Hematopoietic multipotent progenitor cell treated with erythropoietin and hydrocortisone succinate and interleukin-3 and kit ligand, for 15 days (in vitro differentiated cells): ENCODE data around the gene RXRA.

Experiments used
- DNase-seq: peaks from one replicate; pipeline ENCODE4 v3.0.0-alpha.2; 2015; ENCODE audit warnings: low spot score

Gene RXRA

DNA sequence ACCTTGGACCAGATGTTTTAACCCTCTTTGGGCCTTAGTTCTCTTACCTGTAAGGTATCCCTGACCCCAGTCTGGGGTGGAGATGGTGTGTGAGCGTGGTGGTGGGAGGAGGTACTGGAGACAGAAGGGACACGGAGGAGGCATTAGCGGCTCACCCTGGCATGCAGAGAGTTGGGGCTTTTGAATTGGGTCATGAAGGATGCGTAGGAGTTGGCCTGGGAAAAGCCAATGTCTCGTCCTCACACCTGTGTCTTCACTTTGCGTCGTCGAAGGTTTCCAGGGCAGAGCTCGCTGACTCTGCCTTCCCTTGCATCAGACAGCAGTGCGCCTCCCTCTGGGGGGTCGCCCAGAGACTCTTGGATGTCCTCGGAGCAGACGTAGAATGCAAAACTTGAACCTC lies 11.2 kb downstream of the RXRA start:
- no peak for DNase-seq

DNA sequence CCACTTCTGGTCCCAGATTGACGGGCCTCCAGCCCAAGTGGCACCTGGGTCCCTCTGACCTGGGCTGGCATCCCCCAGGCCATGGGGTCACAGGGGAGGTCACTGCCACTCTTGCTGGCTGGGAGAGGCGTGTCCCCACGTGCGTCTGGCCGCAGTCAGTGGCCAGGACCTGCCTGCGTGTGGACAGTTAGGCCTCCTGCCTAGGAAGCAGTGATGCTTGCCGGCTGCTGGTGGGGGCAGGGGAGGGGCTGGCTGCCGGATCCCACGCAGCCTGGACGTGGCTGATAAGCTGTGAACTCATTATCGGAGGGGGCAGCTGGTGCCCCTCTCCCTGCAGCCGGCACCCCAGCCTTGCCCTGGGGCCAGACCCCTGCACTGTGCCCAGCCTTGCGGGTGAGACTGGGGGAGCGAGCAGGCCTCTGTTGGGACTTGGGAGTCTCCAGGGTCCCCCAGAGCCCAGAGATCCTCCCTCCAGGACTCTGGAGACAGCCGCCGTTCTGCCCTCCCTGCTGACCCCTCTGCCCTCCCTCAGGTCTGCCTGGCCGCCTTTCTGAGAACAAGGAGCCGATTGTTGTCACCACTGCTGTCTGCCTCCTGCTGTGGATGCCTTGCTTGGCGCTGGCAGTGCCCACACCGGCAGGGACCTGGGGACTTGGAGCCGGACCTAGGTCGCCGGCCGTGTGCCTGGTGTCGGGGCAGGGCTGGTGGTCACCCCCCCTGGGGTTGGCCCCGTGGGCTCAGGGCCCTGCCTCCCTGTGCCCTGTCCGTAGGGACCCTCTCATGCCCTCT lies 12.3 kb downstream of the RXRA start:
- peak; percentile 93 for DNase-seq

DNA sequence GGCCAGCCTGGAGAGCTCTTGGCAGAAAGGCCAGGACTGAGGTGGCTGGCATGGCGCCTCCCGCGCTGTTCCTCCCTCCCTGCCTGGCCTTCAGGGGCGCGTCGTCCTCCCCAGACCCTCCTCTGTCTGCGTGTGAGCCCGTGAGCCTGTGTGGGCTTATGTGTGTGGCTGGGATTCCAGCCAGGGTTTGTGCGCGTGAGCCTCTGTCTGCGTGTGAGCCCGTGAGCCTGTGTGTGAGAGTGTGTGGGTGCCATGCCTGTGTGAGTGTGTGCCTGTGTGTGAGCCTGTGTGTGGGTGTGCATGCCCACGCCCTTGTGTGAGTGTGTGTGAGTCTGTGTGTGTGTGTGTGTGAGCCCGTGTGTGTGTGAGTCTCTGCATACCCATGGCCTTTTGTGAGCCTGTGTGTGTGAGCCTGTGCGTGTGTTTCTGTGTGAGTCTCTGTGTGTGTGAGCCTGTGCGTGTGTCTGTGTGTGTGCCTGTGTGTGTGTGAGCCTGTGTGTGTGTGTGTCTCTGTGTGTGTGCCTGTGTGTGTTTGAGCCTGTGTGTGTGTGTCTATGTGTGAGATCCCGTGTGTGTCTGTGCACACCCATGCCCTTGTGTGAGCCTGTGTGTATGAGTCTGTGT lies 13.0 kb downstream of the RXRA start:
- DNase-seq, result peak; percentile 63

DNA sequence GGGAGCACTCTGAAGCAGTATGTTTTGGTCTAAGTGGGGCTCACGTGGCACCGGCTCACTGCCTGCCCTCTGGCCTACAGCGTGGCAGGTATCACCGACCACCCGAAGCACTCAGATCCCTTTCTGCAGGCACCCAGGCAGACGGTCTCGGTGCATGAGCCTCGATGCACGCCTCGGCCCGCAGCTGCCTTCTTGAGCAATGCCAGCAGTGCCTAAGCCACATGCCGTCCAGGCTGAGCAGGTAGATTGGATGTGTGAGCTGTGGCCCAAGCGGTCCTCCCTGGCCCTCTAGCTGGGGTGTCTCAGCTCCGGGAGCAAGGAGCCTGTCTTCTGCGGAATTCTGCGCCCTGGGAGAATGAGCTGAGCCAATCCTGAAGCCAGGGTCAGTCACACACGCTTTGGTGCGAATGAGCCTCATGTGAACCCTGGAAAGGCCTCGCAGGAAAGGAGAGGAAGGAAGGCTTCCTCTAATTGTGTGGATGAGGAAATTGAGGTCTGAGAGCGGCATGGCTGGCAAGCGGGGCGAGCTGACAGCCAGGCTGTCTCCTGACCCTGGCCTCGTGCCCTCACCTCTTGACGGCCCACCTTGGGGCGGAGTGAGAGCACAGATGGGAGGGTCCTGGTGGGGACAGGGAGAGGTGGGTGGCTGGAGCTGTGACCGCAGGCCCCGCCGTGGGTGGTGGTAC lies 14.4 kb downstream of the RXRA start:
- DNase-seq, result no peak

DNA sequence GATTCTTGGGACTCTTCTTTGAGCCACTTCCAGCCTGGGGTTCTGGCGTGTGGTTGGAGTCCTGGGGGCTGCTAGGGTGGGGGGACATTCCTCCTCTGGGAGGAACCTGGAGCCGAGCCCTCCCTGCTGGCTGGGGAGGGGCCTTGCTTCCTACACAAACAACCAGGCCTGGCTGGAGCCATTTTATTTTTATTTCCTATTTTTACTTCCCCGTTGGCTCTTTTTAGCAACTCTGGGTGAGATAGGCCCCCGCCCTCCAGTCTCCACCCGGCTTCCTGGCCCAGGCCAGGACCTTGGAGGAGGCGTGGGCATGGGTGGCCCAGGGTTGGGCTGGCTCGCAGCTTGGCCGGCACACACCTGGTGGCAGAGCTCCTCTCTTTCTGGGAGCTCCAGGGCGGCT lies 15.1 kb downstream of the RXRA start:
- peak; percentile 58 for DNase-seq

DNA sequence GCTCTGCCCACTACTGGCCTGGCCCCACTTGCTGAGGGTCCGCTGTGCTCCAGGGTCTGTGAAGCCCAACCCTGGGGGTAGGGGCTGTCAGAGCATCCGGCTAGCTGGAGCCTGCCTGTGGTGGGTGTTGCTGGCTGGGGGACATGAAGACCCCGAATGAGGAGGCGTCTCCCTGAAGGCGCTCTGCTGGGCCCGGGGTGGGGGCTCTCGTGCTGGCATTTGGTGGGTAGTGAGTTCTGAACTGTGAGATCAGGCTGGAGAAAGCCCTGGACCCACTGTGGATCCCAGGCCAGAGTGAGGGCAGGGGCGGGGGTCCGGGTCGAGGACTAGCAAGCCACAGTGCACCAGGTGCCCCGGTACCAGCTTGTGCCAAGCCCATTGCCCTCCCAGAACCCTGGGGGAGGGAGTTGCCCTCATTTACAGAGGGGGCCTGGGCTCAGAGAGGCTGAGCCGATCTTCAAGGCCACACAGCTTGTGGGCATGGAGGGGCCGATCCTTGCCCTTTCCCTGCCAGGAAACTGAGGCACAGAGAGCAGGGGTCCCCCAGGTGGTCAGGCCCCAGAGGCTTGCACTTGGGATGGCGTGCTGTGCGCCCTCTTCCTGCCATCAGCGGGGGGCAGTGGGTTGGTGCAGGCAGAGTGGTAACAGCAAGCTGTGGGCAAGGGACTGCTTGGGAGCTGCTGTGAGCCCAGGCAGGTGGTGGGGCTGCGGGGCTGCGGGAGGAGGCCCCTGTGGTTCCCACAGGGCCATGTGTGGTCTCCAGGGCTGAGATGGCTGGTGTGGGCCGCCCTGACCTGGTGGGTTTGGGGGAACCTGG lies 15.9 kb downstream of the RXRA start:
- DNase-seq, result no peak

DNA sequence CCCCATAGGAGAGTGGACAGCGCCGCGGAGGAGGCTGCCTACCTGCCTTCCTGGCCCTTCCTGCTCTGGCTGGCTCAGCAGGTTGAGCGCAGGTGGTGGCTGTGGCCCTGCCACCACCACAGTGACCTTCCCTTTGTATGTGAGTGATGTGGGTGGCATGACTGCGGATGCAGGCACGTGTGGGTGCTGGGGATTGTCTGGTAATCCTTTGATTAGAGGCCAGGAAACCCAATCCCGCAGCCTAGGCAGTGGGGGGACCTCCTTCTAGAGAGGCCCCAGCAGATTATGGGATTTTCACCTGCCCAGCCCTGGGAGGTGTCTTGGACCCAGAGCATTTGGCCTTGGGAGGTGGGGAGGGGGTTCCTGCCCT lies 16.5 kb downstream of the RXRA start:
- no peak for DNase-seq

DNA sequence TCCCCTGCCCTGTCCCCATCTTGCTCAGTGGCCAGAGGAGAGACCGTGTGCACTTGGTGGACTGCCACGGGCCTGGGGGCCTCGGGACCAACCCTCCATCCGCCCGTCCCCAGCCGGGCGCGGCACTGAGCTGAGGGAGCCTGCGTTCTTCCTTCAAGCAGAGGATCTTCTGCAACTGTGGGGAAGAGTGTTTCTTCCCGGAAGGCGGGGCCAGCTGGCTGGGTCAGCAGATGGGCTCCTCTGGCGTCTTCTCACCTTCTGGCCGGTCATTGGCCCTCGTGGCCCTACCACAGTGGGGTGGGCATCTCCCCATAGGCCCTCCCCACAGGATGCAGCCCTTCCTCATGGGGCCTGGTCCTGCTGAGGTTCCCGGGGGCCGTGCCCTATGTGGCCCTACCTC lies 17.4 kb downstream of the RXRA start:
- no peak for DNase-seq

DNA sequence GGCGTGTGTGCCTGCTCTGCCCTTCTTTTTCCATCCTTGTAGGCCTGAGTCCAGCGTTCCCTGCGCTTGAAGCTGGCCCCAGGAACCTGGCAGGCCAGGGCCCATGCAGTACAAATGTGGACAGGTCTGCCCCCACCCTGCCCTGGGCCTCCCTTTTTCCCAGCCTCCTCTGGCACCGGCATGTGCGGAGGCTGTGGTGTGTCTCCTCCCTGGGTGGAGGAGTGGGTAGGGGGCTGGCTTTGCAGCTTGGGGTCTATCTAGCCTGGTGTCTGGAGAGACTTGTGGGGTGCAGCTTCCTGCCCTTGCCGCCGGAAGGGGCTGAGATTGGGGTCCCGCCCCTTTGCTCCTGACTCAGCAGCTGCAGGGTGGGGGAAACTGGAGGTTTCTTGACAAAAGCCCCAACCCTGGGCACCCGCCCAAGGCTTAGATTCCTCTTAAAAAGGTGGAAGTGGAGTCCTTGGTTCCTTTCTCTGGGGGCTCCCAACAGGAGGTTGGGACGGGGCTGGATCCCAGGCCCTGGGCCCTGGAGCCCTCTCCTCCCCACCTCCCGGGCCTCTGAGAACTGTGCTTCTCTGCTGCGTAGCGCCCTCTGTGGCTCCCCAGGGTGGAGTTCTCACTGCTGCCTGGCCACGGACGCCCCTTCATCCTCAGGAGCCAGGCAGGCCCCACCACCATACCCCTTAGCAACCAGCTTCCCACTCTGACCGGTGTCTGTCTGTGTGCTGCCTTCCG lies 18.0 kb downstream of the RXRA start:
- DNase-seq, result peak; percentile 45

DNA sequence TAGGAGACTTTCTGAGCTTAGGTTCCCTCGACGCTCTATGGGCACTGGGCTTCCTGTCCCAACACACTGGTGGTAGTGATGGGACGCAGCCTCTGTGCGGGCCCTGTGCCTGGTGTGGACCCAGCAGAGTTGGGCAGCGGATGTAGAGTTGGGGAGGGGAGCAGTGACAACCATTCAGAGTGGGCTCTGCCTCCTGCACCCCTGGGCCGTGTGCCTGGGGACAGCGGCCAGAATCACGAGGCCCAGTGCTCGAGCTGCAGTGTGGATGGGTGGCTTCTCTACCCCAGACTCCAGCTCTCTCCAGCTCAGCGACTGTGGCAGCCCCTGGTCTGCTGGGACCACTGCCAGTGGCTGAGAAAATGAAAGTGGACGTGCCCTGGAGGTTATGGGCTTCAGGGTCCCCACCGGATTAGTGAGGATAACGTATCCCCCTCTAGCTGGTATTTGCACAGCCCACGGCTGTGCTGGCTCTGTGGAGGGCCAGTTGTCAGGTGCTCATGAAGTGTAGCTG lies 18.6 kb downstream of the RXRA start:
- no peak for DNase-seq

DNA sequence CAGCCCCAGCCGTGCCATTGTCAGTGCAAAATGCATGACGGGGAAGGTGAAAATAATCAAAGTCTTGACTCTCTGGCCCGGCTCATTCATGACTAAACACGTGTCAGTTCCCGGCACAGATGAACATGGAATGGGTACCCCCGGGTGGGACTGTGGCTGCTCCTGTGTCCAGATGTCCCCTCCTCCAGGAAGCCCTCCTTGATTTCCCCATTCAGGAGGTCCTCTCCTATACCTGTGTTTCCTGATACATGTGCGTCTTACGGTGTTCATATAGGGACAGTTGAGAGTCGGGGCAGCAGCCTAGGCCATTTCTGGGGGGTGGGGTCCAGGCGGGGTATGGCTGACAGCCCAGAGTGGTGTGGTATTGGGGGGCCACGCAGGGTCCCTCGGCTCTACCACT lies 19.5 kb downstream of the RXRA start:
- no peak for DNase-seq

DNA sequence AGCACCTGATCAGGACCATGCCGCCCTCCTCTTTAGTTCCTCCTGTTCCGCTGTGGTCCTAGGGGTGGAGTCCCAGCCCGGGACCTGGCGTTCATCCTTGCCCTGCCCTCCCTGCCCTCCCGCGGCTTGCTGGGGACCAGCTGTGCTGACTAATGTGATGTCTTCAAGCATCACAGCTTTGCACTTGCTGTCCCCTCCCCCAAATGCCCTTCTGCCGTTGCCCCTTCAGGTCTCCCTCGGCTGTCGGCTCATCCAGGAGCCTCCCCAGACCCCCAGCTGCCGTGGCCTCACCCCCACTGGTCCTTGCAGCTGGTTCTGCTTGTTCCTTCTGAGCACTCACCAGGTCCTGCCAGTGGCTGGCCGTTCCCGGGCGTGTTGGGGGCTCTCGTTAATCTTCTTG lies 19.9 kb downstream of the RXRA start:
- no peak for DNase-seq

DNA sequence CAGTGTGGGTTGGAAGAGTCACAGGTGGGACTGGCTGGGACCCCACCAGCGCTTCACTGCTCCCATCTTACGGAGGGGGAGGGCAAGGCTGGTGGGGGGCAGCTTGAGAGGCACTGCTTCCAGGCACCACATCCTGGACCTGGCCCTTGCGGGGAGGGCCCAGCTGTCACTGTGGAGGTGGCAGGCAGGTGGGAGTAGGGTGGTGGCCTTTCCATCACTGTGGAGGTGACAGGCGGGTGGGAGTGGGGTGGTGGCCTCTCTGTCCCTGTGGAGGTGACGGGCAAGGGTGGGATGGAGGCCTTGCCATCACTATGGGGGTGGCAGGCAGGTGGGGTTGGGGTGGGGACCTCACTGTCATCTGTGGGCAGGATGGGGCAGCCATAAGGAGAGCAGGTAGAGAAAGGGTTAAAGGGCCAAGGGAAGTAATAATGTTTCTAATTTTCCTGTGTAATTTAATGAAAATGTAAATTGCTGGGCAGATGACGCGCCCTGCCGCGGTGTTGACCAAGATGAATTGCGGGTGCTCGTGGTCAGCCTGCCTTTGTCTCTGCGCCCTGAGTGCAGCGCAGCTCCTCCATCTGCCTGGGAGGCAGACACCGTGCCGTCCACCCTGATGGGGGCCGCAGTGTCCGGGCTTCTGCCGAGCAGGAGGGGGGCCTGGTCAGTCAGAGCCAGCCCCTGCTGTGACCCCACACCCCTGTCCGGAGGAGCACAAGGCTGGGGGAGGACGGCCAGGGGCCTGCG lies 20.8 kb downstream of the RXRA start:
- no peak for DNase-seq

DNA sequence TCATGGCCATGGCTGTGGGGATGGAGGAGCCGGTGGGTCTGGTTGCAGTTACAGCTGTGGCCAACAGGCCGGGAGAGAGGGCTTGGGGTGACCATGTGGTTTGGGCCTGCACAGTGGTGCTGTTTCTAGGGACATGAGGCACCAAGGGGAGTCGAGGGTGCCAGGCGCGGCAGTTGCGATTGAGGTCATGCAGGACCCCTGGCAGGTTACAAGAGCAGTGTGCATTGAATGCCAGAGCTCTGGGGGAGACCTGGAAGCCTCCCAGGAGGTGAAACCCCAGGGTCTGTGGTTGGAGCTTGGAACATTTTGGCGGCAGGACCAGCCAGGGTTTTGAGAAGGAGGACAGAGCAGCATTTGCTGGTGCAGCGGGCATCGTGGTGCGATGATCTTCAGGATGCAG lies 21.7 kb downstream of the RXRA start:
- DNase-seq, result no peak

DNA sequence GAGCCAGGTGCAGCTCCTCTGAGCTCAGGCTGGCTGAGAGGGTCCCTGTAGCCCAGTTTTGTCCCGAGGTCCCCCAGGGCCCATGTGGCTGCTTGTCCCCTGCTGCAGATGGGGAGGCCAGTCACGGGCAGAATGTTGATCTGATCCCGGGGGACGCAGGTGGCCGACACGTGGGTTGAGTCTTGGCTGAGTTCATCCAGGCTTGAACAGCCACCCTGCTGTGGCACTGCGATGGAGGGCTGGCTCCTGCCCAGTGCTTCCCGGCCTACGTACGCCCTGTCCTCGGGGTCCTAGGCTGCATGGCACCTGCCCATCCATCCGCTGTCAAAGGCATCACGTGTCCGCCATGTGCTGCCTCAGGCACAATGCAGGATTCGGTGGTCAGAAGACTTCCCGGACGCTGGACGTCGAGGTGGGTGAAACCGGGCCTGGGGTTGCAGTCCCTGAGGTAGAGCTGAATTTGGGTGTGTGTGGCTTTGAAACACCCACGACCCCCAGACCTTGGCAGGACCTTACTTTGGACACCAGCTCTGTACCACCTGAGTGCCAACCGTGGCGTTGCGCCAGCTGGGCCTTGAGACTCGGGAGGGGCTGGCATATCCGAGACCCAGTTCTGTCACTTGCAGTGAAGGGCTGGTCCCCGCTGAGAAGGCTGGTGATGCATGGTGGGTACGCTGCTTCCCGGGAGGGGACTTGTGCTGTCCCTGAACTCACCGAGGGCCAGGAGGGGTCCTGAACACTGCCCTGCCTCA lies 22.3 kb downstream of the RXRA start:
- no peak for DNase-seq

DNA sequence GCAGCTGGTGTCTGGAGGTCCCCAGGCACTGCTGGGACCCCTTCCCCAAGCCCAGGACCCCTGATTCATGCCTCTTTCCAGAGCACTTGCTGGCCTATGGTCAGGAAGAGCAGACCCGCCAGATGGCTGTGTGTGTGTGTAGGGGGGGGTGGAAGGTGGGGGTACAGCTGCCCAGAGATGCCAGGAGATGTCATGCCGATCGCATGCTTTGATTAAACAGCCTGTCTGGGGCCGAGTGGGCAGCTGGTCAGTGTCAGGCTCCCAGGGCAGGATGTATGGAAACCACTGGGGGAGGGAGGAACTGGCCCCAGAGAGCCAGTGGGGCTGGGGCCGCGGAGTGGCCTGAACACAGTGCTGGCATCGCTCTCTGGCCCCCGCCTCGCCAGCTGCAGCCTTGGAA lies 23.7 kb downstream of the RXRA start:
- DNase-seq, result no peak

DNA sequence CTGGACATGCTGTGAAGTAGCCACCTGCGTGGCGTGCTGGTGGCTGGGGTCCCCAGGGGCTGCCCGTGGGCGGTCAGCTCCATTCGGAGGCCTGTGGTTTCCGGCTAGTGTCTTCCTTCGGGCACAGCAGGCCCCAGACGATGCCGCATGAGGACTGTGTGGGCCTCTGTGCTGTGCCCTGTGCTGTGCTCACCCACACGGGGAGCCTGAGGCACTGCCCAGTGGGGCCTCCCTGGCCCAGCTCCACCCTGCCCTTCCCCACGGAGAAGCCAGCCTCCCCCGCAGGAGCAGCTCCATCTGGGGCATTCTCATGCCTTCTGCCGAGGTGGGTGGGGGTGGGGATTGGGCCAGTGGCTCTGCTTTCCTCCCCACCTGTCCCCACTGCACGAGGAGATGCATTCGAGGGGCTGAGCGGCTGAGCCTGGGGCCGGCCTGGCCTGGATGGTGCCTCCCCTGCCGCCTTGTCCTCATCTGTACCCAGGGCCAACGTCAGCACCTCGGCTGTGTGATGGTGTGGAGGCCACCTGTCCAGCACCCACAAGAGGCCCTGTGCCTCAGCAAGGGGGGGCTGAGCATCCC lies 24.2 kb downstream of the RXRA start:
- DNase-seq, result no peak

DNA sequence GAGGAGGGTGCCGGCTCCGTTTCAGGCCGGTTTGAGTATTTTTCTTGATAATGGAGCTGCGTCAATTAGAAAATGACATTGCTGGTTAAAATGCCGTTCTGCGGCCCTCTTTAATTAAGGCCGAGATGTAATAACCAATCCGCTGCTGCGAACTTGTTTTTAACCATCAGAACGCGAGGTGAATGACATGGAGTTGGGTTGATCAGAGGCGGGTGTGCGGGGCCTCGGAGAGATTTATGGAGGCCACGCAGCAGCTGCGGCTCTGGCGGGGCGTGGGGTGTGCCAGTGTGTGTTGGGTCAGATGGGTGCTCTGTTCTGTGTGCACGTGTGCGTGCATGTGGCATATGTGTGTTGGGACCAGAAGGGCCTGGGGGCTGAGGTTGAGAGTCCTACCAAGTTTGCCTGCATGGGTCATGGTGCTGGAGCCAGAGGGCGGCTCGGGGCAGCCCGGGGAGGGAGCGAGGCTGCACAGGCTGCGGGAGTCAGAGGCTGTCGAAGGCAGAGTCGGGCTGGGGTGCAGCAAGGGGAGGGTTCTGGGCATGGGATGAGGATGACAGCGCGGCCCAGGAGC lies 25.4 kb downstream of the RXRA start:
- DNase-seq, result no peak

DNA sequence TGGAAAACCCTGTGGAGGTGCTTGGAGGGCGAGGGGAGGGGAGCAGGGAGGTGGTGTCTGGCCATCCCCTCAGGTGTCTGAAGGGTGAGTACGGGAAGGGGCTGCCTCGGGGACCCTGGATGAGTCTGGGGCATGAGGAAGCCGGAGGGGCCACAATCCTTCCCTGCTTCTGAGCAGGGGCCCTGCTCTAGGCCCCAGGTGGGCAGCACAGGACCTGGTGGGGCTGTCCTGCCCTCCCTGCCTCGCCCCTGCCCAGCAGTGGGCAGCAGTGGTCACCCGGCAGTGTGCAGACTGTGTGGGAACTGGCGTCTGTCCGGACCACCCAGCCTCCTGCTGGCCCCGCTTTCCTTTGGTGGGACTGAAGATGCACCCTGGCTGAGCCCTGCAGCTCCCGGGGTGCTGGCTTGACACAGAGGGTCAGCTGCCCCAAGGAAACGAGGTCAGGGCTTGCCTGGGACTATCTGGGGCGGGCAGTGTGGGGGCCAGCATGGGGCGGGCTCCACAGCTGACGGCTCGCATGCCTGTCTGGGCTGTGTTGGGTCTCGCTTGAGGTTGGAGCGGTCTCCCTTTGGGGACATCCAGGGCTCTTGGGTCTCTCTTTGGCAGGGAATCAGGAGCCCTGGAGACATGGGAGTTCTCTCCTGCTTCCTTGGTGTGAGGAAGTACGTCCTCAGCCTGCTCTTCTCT lies 26.1 kb downstream of the RXRA start:
- no peak for DNase-seq
